ENCODE measurements around the gene GRK6. TPM values are rescaled to one million over a fixed set of nuclear protein-coding genes. Genes with fewer than 3 reads are reported as not detected.

GRK6 gene
- total RNA-seq, 4 donors from 2014 or later, result 20.7 to 42.3 (median 31.5) TPM

- Histone ChIP-seq H3K27me3 (no peaks in the 10 kb centered on the region), H3K36me3 (peaks cover 0 to 24% of the 10 kb centered on the region in 2 donors), H3K4me3 (peak overlapping the region; percentile 57 to 89), H3K27ac (peak overlapping the region in 3 of 4 donors; percentile 91 to 99 (median 95)), H3K4me1 (peaks cover 0 to 84% (median 53%) of the 10 kb centered on the region in 3 donors), H3K9me3 (no peaks in the 10 kb centered on the region)
- ATAC-seq, result peak; percentile 30
- TF ChIP-seq CTCF (IDR thresholded peaks at IDR 0.05) (no peak), POLR2AphosphoS5 (IDR thresholded peaks at IDR 0.05) (no peak), POLR2A (IDR thresholded peaks at IDR 0.05) (no peak), EP300 (IDR thresholded peaks at IDR 0.05) (no peak)
- 0 to 23% methylated on average over 3 to 4 of the region's 14 CpGs for WGBS, 2 donors (ENCODE audit: low coverage in 1 of 2)
Observed at GRCh38 chr5:177471610-177472356, 45.3 kb downstream of the GRK6 start.

DNA sequence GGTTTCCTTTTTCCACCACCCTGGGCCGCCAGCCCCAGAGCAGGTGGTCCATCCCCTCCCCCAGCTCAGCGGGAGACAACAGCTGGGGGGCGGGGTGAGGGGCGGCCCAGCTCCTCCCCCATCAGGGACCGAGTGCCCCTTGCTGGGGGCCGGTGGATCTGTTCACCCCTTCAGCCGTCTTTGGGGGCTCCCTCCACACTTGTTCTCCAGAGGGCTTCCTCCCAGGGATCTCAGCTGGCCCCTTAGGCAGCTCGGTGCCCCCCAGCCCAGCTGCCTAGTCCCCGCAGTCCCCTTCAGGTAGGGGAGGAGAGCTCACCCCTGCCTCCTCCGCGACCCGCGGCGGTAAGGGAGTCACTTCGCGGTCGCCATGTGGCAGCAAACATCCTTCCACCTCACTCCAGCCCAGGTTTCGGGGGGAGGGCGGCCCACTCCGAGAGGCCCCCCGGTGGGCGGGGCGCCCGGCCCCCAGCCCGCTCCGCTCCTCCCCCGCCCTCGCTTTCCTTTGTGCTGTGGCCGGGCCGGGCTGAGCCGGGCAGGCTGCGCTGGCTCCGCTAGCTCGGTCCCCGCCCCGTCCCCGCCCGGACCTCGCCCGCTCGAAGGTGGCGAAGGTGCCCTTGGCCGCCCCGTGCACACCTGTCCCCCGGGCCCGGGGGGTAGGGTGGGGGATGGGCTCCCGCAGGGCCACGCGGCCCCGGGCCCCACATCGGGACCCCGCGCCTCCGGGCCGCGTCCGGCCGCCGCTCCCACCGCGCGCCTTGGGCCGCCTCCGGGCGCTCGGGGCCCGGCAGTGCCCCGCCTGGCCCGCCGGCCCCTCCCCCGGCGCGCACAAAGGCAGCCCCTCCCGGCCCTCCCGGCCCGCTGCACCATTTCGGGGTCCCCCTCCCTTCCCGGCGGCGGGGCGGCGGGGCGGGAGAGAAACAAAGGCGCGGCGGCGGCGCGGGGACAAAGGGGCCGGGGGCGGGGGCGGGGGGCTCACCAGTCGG is 46.3 kb downstream of the GRK6 start:
- no peaks in the 10 kb centered on the region for H3K9me3 ChIP-seq
- H3K4me3 ChIP-seq, result peak overlapping the region; percentile 57 to 89
- TF ChIP-seq POLR2A (IDR thresholded peaks at IDR 0.05) (peak in 1 of 2 donors; percentile 16), POLR2AphosphoS5 (IDR thresholded peaks at IDR 0.05) (no peak), CTCF (IDR thresholded peaks at IDR 0.05) (peak in 1 of 4 experiments; percentile 18)
- H3K36me3 ChIP-seq, result peaks cover 0 to 15% of the 10 kb centered on the region in 2 donors
- peaks cover 0 to 94% (median 62%) of the 10 kb centered on the region in 3 donors for H3K4me1 ChIP-seq
- H3K27me3 ChIP-seq, result no peaks in the 10 kb centered on the region
- no peak for ATAC-seq
- peak overlapping the region; percentile 74 to 99 (median 93) for H3K27ac ChIP-seq
- WGBS, 2 donors (ENCODE audit: low coverage in 1 of 2), result 17% methylated on average over 1 of the region's 93 CpGs; no CpG with 5 or more reads in 1 of the 2 donors

GRCh38 chr5:177473443-177474001 is 47.0 kb downstream of the GRK6 start, which contains the start of gene DBN1:
TSS of gene DBN1 (minus strand) at chr5:177473634. CDS start at chr5:177473521, 113 bp downstream.
- peaks cover 0 to 96% (median 69%) of the 10 kb centered on the region in 3 donors for H3K4me1 ChIP-seq
- TF ChIP-seq CTCF (IDR thresholded peaks at IDR 0.05) (no peak), POLR2AphosphoS5 (IDR thresholded peaks at IDR 0.05) (peak; percentile 14), EP300 (IDR thresholded peaks at IDR 0.05) (no peak), POLR2A (IDR thresholded peaks at IDR 0.05) (peak in 1 of 2 donors; percentile 10)
- peaks cover 0 to 7% of the 10 kb centered on the region in 2 donors for H3K36me3 ChIP-seq
- 0% methylated on average over 1 to 2 of the region's 69 CpGs for WGBS, 2 donors (ENCODE audit: low coverage in 1 of 2)
- no peaks in the 10 kb centered on the region for H3K9me3 ChIP-seq
- peak within 1 kb of the TSS; percentile 74 to 99 (median 93) for H3K27ac ChIP-seq
- peak within 1 kb of the TSS; percentile 57 to 89 for H3K4me3 ChIP-seq
- ATAC-seq, result peak; percentile 65
- H3K27me3 ChIP-seq, result no peaks in the 10 kb centered on the region

DNA sequence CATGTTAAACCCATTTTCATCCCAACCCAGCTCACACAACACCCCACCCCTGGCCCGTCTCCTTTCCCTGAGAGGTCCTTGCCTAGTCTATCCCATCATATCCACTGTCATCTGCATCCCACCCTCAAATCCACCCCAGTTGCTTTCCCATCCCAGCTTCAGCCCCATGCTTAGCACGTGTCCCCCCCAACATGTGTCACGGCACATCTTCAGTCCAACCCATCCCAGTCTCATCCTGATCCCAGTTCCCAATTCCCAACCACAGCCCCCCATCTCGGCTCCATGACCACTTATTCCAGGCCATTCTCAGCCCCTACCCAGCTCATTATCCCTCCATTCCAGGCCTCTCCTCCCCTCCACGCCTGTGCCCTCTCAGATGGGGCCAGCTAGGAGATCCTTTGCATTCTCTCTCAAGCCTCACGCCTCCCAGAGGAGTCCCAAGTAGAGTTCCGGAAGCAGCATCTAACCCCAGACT is 47.6 kb downstream of the GRK6 start:
- Histone ChIP-seq H3K27me3 (no peaks in the 10 kb centered on the region), H3K36me3 (peaks cover 0 to 2% of the 10 kb centered on the region in 2 donors), H3K27ac (peak overlapping the region; percentile 74 to 99 (median 93)), H3K9me3 (no peaks in the 10 kb centered on the region), H3K4me3 (peak overlapping the region in 1 of 2 donors; percentile 89), H3K4me1 (peaks cover 0 to 96% (median 75%) of the 10 kb centered on the region in 3 donors)
- no peak for ATAC-seq
- TF ChIP-seq CTCF (IDR thresholded peaks at IDR 0.05) (no peak), POLR2A (IDR thresholded peaks at IDR 0.05) (no peak), EP300 (IDR thresholded peaks at IDR 0.05) (no peak), POLR2AphosphoS5 (IDR thresholded peaks at IDR 0.05) (no peak)
- 27 to 42% methylated on average over 3 to 7 of the region's 7 CpGs for WGBS, 2 donors (ENCODE audit: low coverage in 1 of 2)
